PFSK-1 (cell line): ENCODE measurements around the gene NUFIP2.

Experiments used
- FOXP2 ChIP-seq: optimal IDR thresholded peaks from 2 replicates; pipeline ENCODE3; 2011; ENCODE audit warnings: borderline replicate concordance, control low read depth, inconsistent platforms; ENCODE audit not compliant: insufficient read depth; ENCODE audit errors: extremely low read length, extremely low read depth
- POLR2AphosphoS5 ChIP-seq: IDR thresholded peaks from 2 replicates; pipeline ENCODE4 v1.6.1; 2012; ENCODE audit warnings: low read depth, mild to moderate bottlenecking, control low read depth, low read length, moderate library complexity
- SIN3A ChIP-seq: IDR thresholded peaks from 2 replicates; pipeline ENCODE4 v1.6.1; 2012; ENCODE audit warnings: mild to moderate bottlenecking, low read length, moderate library complexity, borderline replicate concordance; ENCODE audit not compliant: insufficient read depth
- TAF1 ChIP-seq: IDR thresholded peaks from 2 replicates; pipeline ENCODE4 v1.6.1; 2012; ENCODE audit warnings: low read length, control low read depth, borderline replicate concordance; ENCODE audit not compliant: insufficient read depth
- TF ChIP-seq, protein P1 (sequence below), 2 experiments: IDR thresholded peaks; 2 replicates each; pipeline versions ENCODE4 v1.6.1 to v1.8.0; 2011 to 2012; ENCODE audit warnings: low read depth in 2 of 2, low read length in 2 of 2, control low read depth in 1 of 2, inconsistent platforms in 1 of 2, mild to moderate bottlenecking in 1 of 2, moderate library complexity in 1 of 2; ENCODE audit not compliant: insufficient read depth in 1 of 2

NUFIP2 gene

GRCh38 chr17:29247219-29247618 is 46.7 kb downstream of the NUFIP2 start:
- no peak for TF ChIP-seq FOXP2
- no peak for TF ChIP-seq TAF1
- TF ChIP-seq POLR2AphosphoS5, result no peak
- TF ChIP-seq SIN3A, result no peak
- TF ChIP-seq, protein P1, sequence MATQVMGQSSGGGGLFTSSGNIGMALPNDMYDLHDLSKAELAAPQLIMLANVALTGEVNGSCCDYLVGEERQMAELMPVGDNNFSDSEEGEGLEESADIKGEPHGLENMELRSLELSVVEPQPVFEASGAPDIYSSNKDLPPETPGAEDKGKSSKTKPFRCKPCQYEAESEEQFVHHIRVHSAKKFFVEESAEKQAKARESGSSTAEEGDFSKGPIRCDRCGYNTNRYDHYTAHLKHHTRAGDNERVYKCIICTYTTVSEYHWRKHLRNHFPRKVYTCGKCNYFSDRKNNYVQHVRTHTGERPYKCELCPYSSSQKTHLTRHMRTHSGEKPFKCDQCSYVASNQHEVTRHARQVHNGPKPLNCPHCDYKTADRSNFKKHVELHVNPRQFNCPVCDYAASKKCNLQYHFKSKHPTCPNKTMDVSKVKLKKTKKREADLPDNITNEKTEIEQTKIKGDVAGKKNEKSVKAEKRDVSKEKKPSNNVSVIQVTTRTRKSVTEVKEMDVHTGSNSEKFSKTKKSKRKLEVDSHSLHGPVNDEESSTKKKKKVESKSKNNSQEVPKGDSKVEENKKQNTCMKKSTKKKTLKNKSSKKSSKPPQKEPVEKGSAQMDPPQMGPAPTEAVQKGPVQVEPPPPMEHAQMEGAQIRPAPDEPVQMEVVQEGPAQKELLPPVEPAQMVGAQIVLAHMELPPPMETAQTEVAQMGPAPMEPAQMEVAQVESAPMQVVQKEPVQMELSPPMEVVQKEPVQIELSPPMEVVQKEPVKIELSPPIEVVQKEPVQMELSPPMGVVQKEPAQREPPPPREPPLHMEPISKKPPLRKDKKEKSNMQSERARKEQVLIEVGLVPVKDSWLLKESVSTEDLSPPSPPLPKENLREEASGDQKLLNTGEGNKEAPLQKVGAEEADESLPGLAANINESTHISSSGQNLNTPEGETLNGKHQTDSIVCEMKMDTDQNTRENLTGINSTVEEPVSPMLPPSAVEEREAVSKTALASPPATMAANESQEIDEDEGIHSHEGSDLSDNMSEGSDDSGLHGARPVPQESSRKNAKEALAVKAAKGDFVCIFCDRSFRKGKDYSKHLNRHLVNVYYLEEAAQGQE (IDR thresholded peaks at IDR 0.05; ENCODE audit: insufficient read depth in 1 of 2, low read depth in 2 of 2, low read length in 2 of 2), result no peak

- TF ChIP-seq, protein P1 (IDR thresholded peaks at IDR 0.05; ENCODE audit: insufficient read depth in 1 of 2, low read depth in 2 of 2, low read length in 2 of 2), result no peak
- no peak for TF ChIP-seq FOXP2
- TF ChIP-seq TAF1, result no peak
- no peak for TF ChIP-seq POLR2AphosphoS5
- TF ChIP-seq SIN3A, result no peak
Observed at GRCh38 chr17:29246628-29247027, 47.3 kb downstream of the NUFIP2 start, which contains the start of gene CRYBA1. CRYBA1 (plus strand) TSS chr17:29246859; CDS start chr17:29246864, 5 bp downstream.

DNA sequence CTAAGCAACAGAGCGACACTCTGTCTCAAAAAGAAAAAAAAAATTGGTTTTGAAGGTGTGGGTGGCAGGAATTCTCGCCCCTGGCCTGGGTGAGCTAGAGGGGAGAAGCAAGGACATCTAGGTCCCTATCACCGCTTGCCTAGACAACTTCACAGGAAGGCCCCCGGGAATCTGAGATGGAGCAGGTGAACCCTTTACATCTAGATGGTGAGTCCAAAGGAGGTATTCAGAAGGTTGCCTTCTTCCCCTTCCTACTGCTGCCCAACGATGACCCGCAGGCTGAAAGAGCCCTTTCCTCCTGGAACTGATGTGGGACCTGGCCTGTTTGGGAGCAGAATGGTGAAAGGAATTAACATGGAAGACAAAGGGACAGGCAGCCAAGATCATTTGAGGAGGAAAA is 48.5 kb downstream of the NUFIP2 start:
- TF ChIP-seq POLR2AphosphoS5 (no peak), TAF1 (no peak), FOXP2 (no peak), SIN3A (no peak)
- TF ChIP-seq, protein P1 (IDR thresholded peaks at IDR 0.05; ENCODE audit: insufficient read depth in 1 of 2, low read depth in 2 of 2, low read length in 2 of 2), result no peak

- no peak for TF ChIP-seq FOXP2
- no peak for TF ChIP-seq POLR2AphosphoS5
- no peak for TF ChIP-seq TAF1
- TF ChIP-seq SIN3A, result no peak
- TF ChIP-seq, protein P1 (IDR thresholded peaks at IDR 0.05; ENCODE audit: insufficient read depth in 1 of 2, low read depth in 2 of 2, low read length in 2 of 2), result no peak
Observed at GRCh38 chr17:29243792-29244191, 50.2 kb downstream of the NUFIP2 start.

- no peak for TF ChIP-seq TAF1
Observed at GRCh38 chr17:29242790-29243189, 51.2 kb downstream of the NUFIP2 start.

GRCh38 chr17:29242051-29242450 is 51.9 kb downstream of the NUFIP2 start:
- no peak for TF ChIP-seq POLR2AphosphoS5
- TF ChIP-seq FOXP2, result no peak
- no peak for TF ChIP-seq SIN3A
- TF ChIP-seq, protein P1 (IDR thresholded peaks at IDR 0.05; ENCODE audit: insufficient read depth in 1 of 2, low read depth in 2 of 2, low read length in 2 of 2), result no peak
- no peak for TF ChIP-seq TAF1
